Measurements from ENCODE around the gene NHLH1.
"Not testable (repeated sequence)": the region's sequence is repeated elsewhere in the genome, so short reads cannot be mapped to it uniquely, and the experiment has no call there.

The NHLH1 gene

DNA sequence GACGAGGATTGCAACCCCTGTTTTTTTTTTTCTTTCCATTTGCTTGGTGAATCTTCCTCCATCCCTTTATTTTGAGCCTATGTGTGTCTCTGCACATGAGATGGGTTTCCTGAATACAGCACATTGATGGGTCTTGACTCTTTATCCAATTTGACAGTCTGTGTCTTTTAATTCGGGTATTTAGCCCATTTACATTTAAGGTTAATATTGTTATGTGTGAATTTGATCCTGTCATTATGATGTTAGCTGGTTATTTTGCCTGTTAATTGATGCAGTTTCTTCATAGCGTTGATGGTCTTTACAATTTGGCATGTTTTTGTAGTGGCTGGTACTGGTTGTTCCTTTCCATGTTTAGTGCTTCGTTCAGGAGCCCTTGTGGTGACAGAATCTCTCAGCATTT is 21.5 kb downstream of the NHLH1 start:
- not testable (repeated sequence) for H3K56ac ChIP-seq (ENCODE audit: low read length); H3K36me3 ChIP-seq (ENCODE audit: control insufficient read depth, insufficient read depth, low read length); H3K27ac ChIP-seq (ENCODE audit: low read depth, low read length); DNase-seq; H2AK5ac ChIP-seq (ENCODE audit: low read length); H3K79me1 ChIP-seq (ENCODE audit: low read length); H3K18ac ChIP-seq (ENCODE audit: low read length); H2BK15ac ChIP-seq (replicated peaks; ENCODE audit: low read depth); H3K4me1 ChIP-seq (ENCODE audit: control insufficient read depth, low read depth, low read length); H3K79me2 ChIP-seq (ENCODE audit: control insufficient read depth, insufficient read depth, low read length); H4K5ac ChIP-seq (ENCODE audit: low read length); H3K23ac ChIP-seq (ENCODE audit: low read length); H2BK5ac ChIP-seq (ENCODE audit: low read length); H4K8ac ChIP-seq (ENCODE audit: low read depth, low read length); H3K9ac ChIP-seq (ENCODE audit: low read length); H3K4ac ChIP-seq (ENCODE audit: low read depth, low read length); H3K4me3 ChIP-seq (ENCODE audit: low read length); H3K4me2 ChIP-seq (ENCODE audit: low read length); H2BK120ac ChIP-seq (ENCODE audit: low read depth, low read length); H3K27me3 ChIP-seq (ENCODE audit: insufficient read depth, low read length, poor library complexity)
- WGBS (ENCODE audit: extremely low coverage, insufficient coverage, low lambda C conversion rate): no CpG with 5 or more reads among the region's 4 CpGs

DNA sequence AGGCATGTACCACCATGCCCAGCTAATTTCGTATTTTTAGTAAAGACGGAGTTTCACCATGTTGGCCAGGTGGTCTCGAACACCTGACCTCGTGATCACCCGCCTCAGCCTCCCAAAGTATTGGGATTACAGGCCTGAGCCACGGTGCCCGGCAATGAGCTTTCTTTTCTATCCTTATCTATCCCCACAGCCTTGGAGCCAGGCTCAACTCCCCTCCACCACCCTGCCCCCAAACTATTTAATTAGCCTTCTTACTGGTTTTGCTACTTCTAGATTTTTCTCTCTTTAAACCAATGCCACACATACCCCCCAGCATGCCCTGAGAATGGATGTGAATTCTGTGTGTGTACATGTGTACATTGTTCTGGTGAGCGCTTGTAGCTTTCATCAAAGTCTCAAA is 27.8 kb downstream of the NHLH1 start:
- Histone ChIP-seq H3K4me2 (ENCODE audit: low read length) (no peak overlapping the region), H4K5ac (ENCODE audit: low read length) (no peak overlapping the region), H2BK120ac (ENCODE audit: low read depth, low read length) (no peak overlapping the region), H3K18ac (ENCODE audit: low read length) (no peak overlapping the region), H3K4me3 (ENCODE audit: low read length) (no peak overlapping the region), H3K79me1 (ENCODE audit: low read length) (no peaks in the 10 kb centered on the region), H2BK5ac (ENCODE audit: low read length) (no peak overlapping the region), H3K27ac (ENCODE audit: low read depth, low read length) (no peak overlapping the region), H3K4me1 (ENCODE audit: control insufficient read depth, low read depth, low read length) (peaks cover 3% of the 10 kb centered on the region), H3K9ac (ENCODE audit: low read length) (no peak overlapping the region), H3K56ac (ENCODE audit: low read length) (no peak overlapping the region), H3K27me3 (ENCODE audit: insufficient read depth, low read length, poor library complexity) (no peaks in the 10 kb centered on the region), H3K79me2 (ENCODE audit: control insufficient read depth, insufficient read depth, low read length) (no peaks in the 10 kb centered on the region), H2BK15ac (replicated peaks; ENCODE audit: low read depth) (no peak overlapping the region), H3K23ac (ENCODE audit: low read length) (no peak overlapping the region), H3K36me3 (ENCODE audit: control insufficient read depth, insufficient read depth, low read length) (no peaks in the 10 kb centered on the region), H2AK5ac (ENCODE audit: low read length) (no peak overlapping the region), H4K8ac (ENCODE audit: low read depth, low read length) (no peak overlapping the region), H3K4ac (ENCODE audit: low read depth, low read length) (no peak overlapping the region)
- DNase-seq: no peak
- WGBS (ENCODE audit: extremely low coverage, insufficient coverage, low lambda C conversion rate): no CpG with 5 or more reads among the region's 8 CpGs

DNA sequence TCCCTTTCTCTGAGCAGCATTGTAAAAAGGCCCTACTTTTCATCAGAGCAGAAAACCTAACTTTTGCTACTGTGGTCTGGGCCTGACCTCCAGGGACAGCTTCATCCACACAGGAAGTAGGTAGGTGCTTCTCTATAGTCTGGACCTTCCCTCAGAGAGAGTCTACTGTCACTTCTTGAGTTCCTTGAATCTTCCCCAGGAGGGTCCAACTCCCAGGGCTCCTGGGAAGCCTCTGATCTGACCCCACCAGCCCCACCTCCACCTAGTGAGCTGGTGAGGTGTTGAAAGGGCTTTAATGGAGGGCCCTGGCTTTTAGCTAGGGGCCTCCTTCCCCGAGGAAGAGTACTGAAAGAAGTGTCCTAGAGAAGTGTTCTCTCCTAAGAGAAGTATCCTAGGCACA is 30.8 kb downstream of the NHLH1 start:
- Histone ChIP-seq H3K23ac (ENCODE audit: low read length) (no peak overlapping the region), H3K9ac (ENCODE audit: low read length) (no peak overlapping the region), H3K79me1 (ENCODE audit: low read length) (peaks cover 10% of the 10 kb centered on the region), H3K4ac (ENCODE audit: low read depth, low read length) (no peak overlapping the region), H4K5ac (ENCODE audit: low read length) (no peak overlapping the region), H3K27me3 (ENCODE audit: insufficient read depth, low read length, poor library complexity) (no peaks in the 10 kb centered on the region), H2BK5ac (ENCODE audit: low read length) (no peak overlapping the region), H2BK15ac (replicated peaks; ENCODE audit: low read depth) (peak overlapping the region; percentile 8), H3K27ac (ENCODE audit: low read depth, low read length) (no peak overlapping the region), H2AK5ac (ENCODE audit: low read length) (no peak overlapping the region), H3K4me2 (ENCODE audit: low read length) (no peak overlapping the region), H3K4me3 (ENCODE audit: low read length) (no peak overlapping the region), H3K56ac (ENCODE audit: low read length) (no peak overlapping the region), H4K8ac (ENCODE audit: low read depth, low read length) (no peak overlapping the region), H3K4me1 (ENCODE audit: control insufficient read depth, low read depth, low read length) (peaks cover 12% of the 10 kb centered on the region), H3K18ac (ENCODE audit: low read length) (no peak overlapping the region), H3K79me2 (ENCODE audit: control insufficient read depth, insufficient read depth, low read length) (peaks cover 21% of the 10 kb centered on the region), H3K36me3 (ENCODE audit: control insufficient read depth, insufficient read depth, low read length) (no peaks in the 10 kb centered on the region), H2BK120ac (ENCODE audit: low read depth, low read length) (peak overlapping the region; percentile 48)
- no CpG with 5 or more reads among the region's 1 CpG for WGBS (ENCODE audit: extremely low coverage, insufficient coverage, low lambda C conversion rate)
- DNase-seq: no peak

DNA sequence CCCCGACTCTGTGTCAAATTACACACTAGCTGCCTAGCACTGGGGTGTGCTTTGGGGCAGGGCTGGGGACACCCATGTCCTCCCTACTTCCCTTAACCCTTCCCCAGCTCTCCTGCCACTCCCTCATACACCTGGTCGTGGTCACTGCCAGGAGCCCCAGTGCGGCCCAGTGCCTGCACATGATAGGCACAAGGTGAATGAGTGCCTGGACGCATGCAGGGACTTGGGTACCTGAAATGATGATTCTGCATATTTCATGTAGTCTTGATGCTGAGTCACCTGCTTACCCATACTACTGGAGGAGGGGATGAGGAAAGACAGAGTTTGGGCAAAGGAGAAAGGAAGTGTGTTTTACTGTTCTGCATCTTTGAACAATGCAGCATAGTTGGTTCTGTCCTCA is 32.0 kb downstream of the NHLH1 start:
- Histone ChIP-seq H4K5ac (ENCODE audit: low read length) (no peak overlapping the region), H3K79me2 (ENCODE audit: control insufficient read depth, insufficient read depth, low read length) (peaks cover 32% of the 10 kb centered on the region), H3K4me2 (ENCODE audit: low read length) (no peak overlapping the region), H2AK5ac (ENCODE audit: low read length) (peak overlapping the region; percentile 57), H2BK120ac (ENCODE audit: low read depth, low read length) (no peak overlapping the region), H2BK15ac (replicated peaks; ENCODE audit: low read depth) (no peak overlapping the region), H3K23ac (ENCODE audit: low read length) (peak overlapping the region; percentile 15), H3K27ac (ENCODE audit: low read depth, low read length) (no peak overlapping the region), H3K18ac (ENCODE audit: low read length) (no peak overlapping the region), H3K27me3 (ENCODE audit: insufficient read depth, low read length, poor library complexity) (no peaks in the 10 kb centered on the region), H3K4me1 (ENCODE audit: control insufficient read depth, low read depth, low read length) (peaks cover 21% of the 10 kb centered on the region), H2BK5ac (ENCODE audit: low read length) (no peak overlapping the region), H3K56ac (ENCODE audit: low read length) (peak overlapping the region; percentile 46), H4K8ac (ENCODE audit: low read depth, low read length) (no peak overlapping the region), H3K4me3 (ENCODE audit: low read length) (no peak overlapping the region), H3K9ac (ENCODE audit: low read length) (no peak overlapping the region), H3K36me3 (ENCODE audit: control insufficient read depth, insufficient read depth, low read length) (no peaks in the 10 kb centered on the region), H3K4ac (ENCODE audit: low read depth, low read length) (no peak overlapping the region), H3K79me1 (ENCODE audit: low read length) (peaks cover 17% of the 10 kb centered on the region)
- no CpG with 5 or more reads among the region's 4 CpGs for WGBS (ENCODE audit: extremely low coverage, insufficient coverage, low lambda C conversion rate)
- DNase-seq: no peak

DNA sequence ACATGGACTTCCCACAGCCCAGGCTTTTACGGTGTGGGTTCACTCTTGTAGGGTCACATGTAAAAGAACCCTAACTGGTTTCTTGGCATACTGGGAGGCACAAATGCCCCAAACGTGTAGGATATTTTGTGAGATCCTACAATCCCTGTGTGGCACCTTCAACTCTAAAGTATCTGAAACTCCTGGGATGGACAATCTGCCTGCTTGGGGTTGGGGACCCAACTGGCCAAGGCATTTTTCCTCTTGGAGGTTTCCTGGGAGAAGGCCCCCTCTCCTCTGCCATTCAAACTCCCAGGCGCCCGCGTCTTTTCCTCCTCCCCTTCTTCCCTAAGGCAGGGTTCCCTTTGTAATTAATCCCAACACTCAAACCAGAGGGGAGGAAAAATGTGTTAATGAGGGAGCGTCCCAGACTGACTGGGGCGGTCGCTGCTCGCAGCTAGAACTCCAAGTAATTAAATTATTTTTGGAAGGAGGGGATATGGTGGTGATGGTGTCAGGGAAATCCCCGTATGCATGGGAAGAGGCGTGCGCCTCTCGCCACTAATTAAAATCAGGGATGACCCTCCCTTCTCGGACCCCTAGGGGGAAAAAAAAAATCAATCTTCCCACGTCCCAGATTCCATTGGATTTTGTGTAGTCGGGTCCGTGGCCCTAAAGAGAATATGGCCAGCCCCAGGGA is 32.8 kb downstream of the NHLH1 start:
- Histone ChIP-seq H3K4ac (ENCODE audit: low read depth, low read length) (peak overlapping the region; percentile 95), H3K4me1 (ENCODE audit: control insufficient read depth, low read depth, low read length) (peaks cover 24% of the 10 kb centered on the region), H2BK5ac (ENCODE audit: low read length) (peak overlapping the region; percentile 90), H2BK15ac (replicated peaks; ENCODE audit: low read depth) (no peak overlapping the region), H2AK5ac (ENCODE audit: low read length) (no peak overlapping the region), H3K79me2 (ENCODE audit: control insufficient read depth, insufficient read depth, low read length) (peaks cover 40% of the 10 kb centered on the region), H3K4me3 (ENCODE audit: low read length) (peak overlapping the region; percentile 29), H3K27ac (ENCODE audit: low read depth, low read length) (peak overlapping the region; percentile 94), H3K23ac (ENCODE audit: low read length) (no peak overlapping the region), H3K4me2 (ENCODE audit: low read length) (peak overlapping the region; percentile 81), H4K8ac (ENCODE audit: low read depth, low read length) (no peak overlapping the region), H3K9ac (ENCODE audit: low read length) (peak overlapping the region; percentile 89), H3K56ac (ENCODE audit: low read length) (peak overlapping the region; percentile 85), H4K5ac (ENCODE audit: low read length) (no peak overlapping the region), H3K36me3 (ENCODE audit: control insufficient read depth, insufficient read depth, low read length) (no peaks in the 10 kb centered on the region), H3K79me1 (ENCODE audit: low read length) (peaks cover 24% of the 10 kb centered on the region), H3K27me3 (ENCODE audit: insufficient read depth, low read length, poor library complexity) (no peaks in the 10 kb centered on the region), H3K18ac (ENCODE audit: low read length) (peak overlapping the region; percentile 96), H2BK120ac (ENCODE audit: low read depth, low read length) (peak overlapping the region; percentile 93)
- DNase-seq: peak; percentile 69
- no CpG with 5 or more reads among the region's 17 CpGs for WGBS (ENCODE audit: extremely low coverage, insufficient coverage, low lambda C conversion rate)

DNA sequence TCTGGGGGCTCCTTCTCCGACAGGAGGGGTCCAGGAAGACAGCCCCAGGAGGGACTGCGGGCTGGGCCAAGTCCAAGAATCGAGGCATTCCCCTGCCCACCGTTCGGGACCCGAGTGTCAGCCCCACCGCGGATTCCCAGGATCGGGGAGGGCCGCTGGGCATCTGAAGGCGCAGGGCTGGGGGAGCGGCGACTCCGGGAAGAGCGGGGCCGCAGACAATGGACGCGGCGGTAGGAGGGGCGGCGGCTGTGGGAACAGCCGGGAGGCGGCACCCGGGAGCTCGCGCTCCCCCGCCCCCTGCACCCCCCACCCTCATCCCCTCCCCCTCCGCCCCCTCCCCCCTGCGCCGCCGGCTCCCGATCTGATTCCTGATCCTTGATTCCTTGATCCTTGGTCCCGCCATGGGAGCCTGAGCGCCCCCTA is 33.4 kb downstream of the NHLH1 start, which contains the start of gene VANGL2:
TSS of gene VANGL2 (plus strand) at position 342 of the 423 bp plus-strand sequence. CDS start 15,274 bp downstream, outside the sequence.
- Histone ChIP-seq H3K4me3 (ENCODE audit: low read length) (peak within 1 kb of the TSS; percentile 96), H3K4ac (ENCODE audit: low read depth, low read length) (peak within 1 kb of the TSS; percentile 100), H3K4me1 (ENCODE audit: control insufficient read depth, low read depth, low read length) (peaks cover 24% of the 10 kb centered on the region), H2BK120ac (ENCODE audit: low read depth, low read length) (peak within 1 kb of the TSS; percentile 99), H3K18ac (ENCODE audit: low read length) (peak within 1 kb of the TSS; percentile 100), H3K79me1 (ENCODE audit: low read length) (peaks cover 28% of the 10 kb centered on the region), H3K27me3 (ENCODE audit: insufficient read depth, low read length, poor library complexity) (no peaks in the 10 kb centered on the region), H2BK5ac (ENCODE audit: low read length) (peak within 1 kb of the TSS; percentile 90), H3K9ac (ENCODE audit: low read length) (peak within 1 kb of the TSS; percentile 96), H2AK5ac (ENCODE audit: low read length) (peak within 1 kb of the TSS; percentile 20), H4K8ac (ENCODE audit: low read depth, low read length) (peak within 1 kb of the TSS; percentile 69), H2BK15ac (replicated peaks; ENCODE audit: low read depth) (peak within 1 kb of the TSS; percentile 14), H4K5ac (ENCODE audit: low read length) (no peak within 1 kb of the TSS), H3K36me3 (ENCODE audit: control insufficient read depth, insufficient read depth, low read length) (no peaks in the 10 kb centered on the region), H3K4me2 (ENCODE audit: low read length) (peak within 1 kb of the TSS; percentile 93), H3K79me2 (ENCODE audit: control insufficient read depth, insufficient read depth, low read length) (peaks cover 46% of the 10 kb centered on the region), H3K27ac (ENCODE audit: low read depth, low read length) (peak within 1 kb of the TSS; percentile 94), H3K23ac (ENCODE audit: low read length) (no peak within 1 kb of the TSS), H3K56ac (ENCODE audit: low read length) (peak within 1 kb of the TSS; percentile 95)
- DNase-seq: peak; percentile 91
- no CpG with 5 or more reads among the region's 34 CpGs for WGBS (ENCODE audit: extremely low coverage, insufficient coverage, low lambda C conversion rate)

All from mesendoderm (in vitro differentiated cells).